ENCODE measurements around the gene SLC11A1.

Gene SLC11A1

GRCh38 chr2:218405086-218405745 is 23.1 kb downstream of the SLC11A1 start:
- H3K9me3 ChIP-seq (ENCODE audit: control insufficient read depth, insufficient read depth, low read depth, low read length), result no peaks in the 10 kb centered on the region
- no peak overlapping the region for H3K4me3 ChIP-seq (ENCODE audit: low read depth, low read length)
- H3K36me3 ChIP-seq (ENCODE audit: control insufficient read depth in 2 of 2, insufficient read depth in 1 of 2, low read length in 2 of 2), result peaks cover 0 to 41% of the 10 kb centered on the region in 2 experiments; a peak in 1 of 3 replicates
- peak; percentile 41 for TF ChIP-seq GLIS1 (tag by site-specific recombination; IDR thresholded peaks at IDR 0.05)
- peak; percentile 31; the same call in 1 of the 2 replicates for TF ChIP-seq PATZ1 (tag by site-specific recombination; IDR thresholded peaks at IDR 0.05)
- TF ChIP-seq ZNF645 (tag by site-specific recombination; IDR thresholded peaks at IDR 0.05), result no peak
- ChIA-PET CTCF (interaction anchor here (0.6 to 1.3 kb wide), 4 partner anchors 9 to 242 kb away, joined by 3 to 4 read pairs (median 3); no protein-coding TSS in a partner anchor), POLR2A (interaction anchor here (0.6 to 1.6 kb wide), 6 partner anchors 9 to 254 kb away, joined by 3 to 7 read pairs (median 4); partner anchors contain the start of genes BCS1L and ZNF142)
- H3K4me1 ChIP-seq (ENCODE audit: control insufficient read depth, insufficient read depth, low read length), result peaks cover 7% of the 10 kb centered on the region; the same call in 1 of the 2 replicates
- H3K27ac ChIP-seq (ENCODE audit: extremely low read depth, low read depth, low read length), result peak overlapping the region; percentile 72

GRCh38 chr2:218405746-218406208 is 23.7 kb downstream of the SLC11A1 start:
- TF ChIP-seq SCRT2 (tag by site-specific recombination; IDR thresholded peaks at IDR 0.05) (peak; percentile 79), PATZ1 (tag by site-specific recombination; IDR thresholded peaks at IDR 0.05) (peak; percentile 39; the same call in 1 of the 2 replicates), ZSCAN23 (tag by site-specific recombination; IDR thresholded peaks at IDR 0.05) (no peak), ZNF692 (tag by site-specific recombination; IDR thresholded peaks at IDR 0.05) (0 out of 2 replicates have a peak, but pooled peaks have one; percentile 12), GLIS1 (tag by site-specific recombination; IDR thresholded peaks at IDR 0.05) (0 out of 2 replicates have a peak, but pooled peaks have one; percentile 1), ZNF639 (tag by site-specific recombination; IDR thresholded peaks at IDR 0.05) (no peak), ZNF341 (tag by site-specific recombination; IDR thresholded peaks at IDR 0.05; ENCODE audit: low read depth) (peak; percentile 65), PBX3 (CRISPR knock-in tag; IDR thresholded peaks at IDR 0.05) (0 out of 2 replicates have a peak, but pooled peaks have one; percentile 5), KLF17 (tag by site-specific recombination; IDR thresholded peaks at IDR 0.05) (0 out of 2 replicates have a peak, but pooled peaks have one; percentile 15), GLIS2 (tag by site-specific recombination; IDR thresholded peaks at IDR 0.05) (peak; percentile 54; the same call in 1 of the 2 replicates), TSHZ1 (tag by site-specific recombination; IDR thresholded peaks at IDR 0.05; ENCODE audit: borderline replicate concordance) (no peak), ZEB2 (tag by site-specific recombination; IDR thresholded peaks at IDR 0.05) (0 out of 2 replicates have a peak, but pooled peaks have one; percentile 9)
- H3K9me3 ChIP-seq (ENCODE audit: control insufficient read depth, insufficient read depth, low read depth, low read length), result no peaks in the 10 kb centered on the region
- peaks cover 7% of the 10 kb centered on the region; the same call in 1 of the 2 replicates for H3K4me1 ChIP-seq (ENCODE audit: control insufficient read depth, insufficient read depth, low read length)
- peak overlapping the region; percentile 31 for H3K4me3 ChIP-seq (ENCODE audit: low read depth, low read length)
- peak overlapping the region; percentile 72 for H3K27ac ChIP-seq (ENCODE audit: extremely low read depth, low read depth, low read length)
- ChIA-PET POLR2A (interaction anchor here (0.6 to 1.6 kb wide), 4 partner anchors 14 to 253 kb away, joined by 3 to 7 read pairs (median 4); partner anchors contain the start of genes BCS1L and ZNF142), CTCF (interaction anchor here (0.6 to 1.3 kb wide), 6 partner anchors 9 to 291 kb away, joined by 3 to 4 read pairs (median 3); no protein-coding TSS in a partner anchor)
- H3K36me3 ChIP-seq (ENCODE audit: control insufficient read depth in 2 of 2, insufficient read depth in 1 of 2, low read length in 2 of 2), result peaks cover 0 to 41% of the 10 kb centered on the region in 2 experiments; a peak in 1 of 3 replicates
